SKM-1 (cell line): ENCODE results near the gene RAI1.

Experiments
- DNase-seq: peaks from one replicate; lab custom pipeline; 2025; ENCODE audit not compliant: unreplicated experiment; lab: John Stamatoyannopoulos, UW

The RAI1 gene

GRCh38 chr17:17856386-17856785, 175.1 kb downstream of the RAI1 start:
- no peak for DNase-seq

DNA sequence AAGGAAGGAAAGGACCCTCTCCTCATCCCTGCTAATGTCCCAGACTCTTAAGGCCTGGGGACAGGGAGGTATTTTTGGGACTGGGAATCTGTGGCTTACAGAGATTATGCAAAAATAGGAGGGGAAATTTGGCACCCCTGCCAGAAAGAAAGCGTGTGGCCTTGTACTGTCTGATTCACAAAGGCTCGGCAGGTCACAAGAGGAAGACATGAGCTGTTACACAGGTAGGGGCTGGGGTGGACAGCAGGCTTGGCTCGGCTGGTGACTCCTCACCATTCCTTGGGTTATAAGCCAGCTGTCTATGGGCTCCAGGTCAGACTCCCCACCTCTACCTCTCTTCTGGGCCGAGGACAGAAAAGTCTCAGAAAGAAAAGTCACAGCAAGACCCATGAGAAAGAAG, 176.2 kb downstream of the RAI1 start:
- DNase-seq: no peak

DNA sequence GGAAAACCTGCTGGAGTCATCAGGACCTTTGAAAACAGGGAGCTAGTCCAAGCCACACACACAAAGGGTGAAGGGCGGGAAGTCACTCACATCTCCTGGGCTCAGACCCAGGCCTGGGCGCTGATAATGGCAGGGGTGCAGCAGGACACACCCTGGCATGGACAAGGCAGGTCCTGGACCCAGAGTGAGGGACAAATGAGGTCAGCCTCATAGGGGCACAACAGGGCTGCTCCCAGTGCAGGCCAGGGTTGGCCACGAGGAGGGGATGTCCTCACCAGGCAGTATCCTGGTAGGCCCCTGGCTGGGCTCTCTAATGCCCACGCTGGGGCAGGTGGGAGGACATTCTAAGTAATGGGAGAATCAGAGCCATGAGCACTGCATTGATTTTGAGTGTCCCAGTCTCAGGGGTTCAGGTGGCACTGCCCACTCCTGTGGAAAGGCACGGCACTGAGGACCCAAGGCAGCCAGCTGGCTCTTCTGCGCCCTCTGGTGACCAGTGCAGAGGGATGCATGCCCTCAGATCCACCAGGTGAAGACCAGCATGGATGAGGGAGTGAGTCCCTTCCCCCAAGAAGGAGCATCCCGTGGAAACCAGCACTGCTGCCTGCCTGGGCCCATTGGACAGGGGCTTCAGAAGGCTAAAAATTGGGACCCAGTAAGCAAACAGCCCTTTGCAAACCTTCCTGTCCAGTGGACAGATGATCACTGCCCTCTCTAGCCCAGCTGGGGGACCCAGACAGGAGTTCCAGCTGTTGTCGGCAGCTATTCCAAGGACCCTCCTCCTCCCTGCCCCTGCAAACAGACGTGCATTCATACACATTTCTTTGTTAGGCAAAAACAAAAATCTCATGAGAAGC, 178.9 kb downstream of the RAI1 start:
- peak; percentile 20 for DNase-seq

DNA sequence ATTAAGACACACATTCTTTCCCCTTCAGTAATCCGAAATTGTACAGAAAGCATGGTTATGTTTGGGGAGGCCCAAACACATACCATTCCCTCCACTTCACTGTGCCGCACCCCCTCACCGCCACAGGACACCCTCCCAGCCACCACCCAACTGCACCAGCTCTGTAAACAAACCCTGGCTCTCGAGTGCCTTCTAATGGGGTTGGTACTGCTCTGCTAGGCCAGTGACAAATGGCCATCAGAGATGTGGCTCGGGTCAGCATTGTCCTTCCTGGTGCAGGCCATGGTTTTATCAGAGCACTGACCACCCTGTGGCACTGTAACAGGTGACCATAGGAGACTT, 179.5 kb downstream of the RAI1 start:
- DNase-seq: no peak
